Measurements from ENCODE around the gene MCM8.

The MCM8 gene

DNA sequence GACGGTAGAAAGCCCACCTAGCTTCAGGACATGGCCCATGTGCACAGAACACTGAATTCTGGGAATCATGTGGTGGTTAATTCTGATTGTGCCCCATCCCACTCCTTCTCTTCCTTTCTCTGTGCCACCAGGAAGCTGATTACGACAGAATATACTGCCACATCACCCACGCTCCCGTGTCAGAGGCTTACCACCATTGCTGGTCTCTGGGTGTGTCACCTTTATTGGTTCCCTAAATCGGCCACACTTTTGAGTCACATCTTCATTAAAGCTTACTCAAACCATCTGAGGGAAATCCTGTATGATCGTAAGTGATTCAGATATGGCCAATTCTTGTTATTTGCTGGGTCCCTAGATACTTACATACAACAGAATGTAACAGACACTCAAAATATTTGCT, 3.2 kb upstream of the MCM8 start:
- peak; percentile 58 for DNase-seq (ENCODE audit: low spot score)

DNA sequence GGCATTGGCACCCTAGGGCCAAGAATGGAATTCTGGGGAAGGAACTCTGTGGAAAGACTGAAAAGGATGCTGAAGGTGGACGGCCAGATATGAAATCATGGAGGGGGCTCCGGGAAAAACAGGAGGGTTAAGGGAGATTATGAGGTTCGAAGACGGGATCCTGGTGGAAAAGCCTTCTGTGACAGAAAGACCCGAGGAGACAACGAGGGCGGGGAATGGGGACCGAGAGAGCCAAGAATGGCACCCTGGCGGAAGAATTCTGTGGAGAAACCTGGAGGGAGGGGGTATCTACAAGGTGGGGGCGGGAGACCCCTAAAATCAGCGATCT, 545 bp upstream of the MCM8 start:
- DNase-seq (ENCODE audit: low spot score), result no peak

DNA sequence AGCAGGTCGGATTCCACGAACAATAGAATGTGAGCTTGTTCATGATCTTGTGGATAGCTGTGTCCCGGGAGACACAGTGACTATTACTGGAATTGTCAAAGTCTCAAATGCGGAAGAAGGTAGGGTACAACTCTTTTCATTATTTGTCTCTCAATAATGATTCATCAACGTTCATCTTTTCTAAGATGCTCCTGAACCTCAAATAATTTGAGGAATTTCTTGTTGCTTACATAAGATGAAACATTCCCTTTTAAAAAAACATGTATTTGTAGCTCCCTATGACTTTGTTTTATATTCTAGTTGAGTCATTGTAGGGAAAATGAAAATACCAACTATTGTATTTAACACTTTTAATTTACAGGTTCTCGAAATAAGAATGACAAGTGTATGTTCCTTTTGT, 17.0 kb downstream of the MCM8 start:
- DNase-seq (ENCODE audit: low spot score), result no peak

DNA sequence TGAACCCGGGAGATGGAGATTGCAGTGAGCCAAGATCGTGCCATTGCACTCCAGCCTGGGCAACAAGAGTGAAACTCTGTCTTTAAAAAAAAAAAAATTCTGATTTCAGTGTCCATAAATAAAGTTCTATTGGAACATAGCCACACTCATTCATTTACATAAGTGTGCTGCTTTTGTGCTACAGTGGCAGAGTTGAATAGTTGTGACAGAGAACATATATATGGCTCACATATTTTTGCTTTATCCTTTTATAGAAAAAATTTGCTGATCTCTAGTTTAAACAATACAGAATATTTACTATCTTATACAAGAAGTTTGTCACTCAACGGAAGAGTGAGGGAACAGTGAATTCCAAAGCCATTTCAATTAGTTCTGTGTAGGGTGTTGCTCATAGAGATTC, 18.0 kb downstream of the MCM8 start:
- no peak for DNase-seq (ENCODE audit: low spot score)

DNA sequence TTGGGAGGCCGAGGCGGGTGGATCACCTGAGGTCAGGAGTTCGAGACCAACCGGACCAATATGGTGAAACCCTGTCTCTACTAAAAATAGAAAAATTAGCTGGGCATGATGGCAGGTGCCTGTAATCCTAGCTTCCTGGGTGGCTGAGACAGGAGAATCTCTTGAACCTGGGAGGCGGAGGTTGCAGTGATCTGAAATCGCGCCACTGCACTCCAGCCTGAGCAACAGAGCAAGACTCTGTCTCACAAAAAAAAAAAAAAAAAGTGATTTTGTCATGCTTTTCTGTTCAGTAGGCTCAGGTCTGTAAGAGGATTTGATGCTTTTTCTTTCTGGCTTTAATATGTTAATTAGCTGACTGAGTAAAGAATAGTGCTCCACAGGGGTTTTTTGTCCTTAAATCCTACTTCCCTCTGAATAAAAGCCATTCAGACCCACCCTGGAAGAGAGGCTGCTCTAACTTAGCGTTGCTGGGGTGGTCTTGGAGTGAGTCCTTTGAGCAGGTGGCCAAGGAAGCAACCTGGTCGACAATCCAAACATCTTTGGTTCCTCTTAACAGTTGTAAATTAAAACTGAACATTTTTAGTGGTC, 19.0 kb downstream of the MCM8 start:
- no peak for DNase-seq (ENCODE audit: low spot score)

DNA sequence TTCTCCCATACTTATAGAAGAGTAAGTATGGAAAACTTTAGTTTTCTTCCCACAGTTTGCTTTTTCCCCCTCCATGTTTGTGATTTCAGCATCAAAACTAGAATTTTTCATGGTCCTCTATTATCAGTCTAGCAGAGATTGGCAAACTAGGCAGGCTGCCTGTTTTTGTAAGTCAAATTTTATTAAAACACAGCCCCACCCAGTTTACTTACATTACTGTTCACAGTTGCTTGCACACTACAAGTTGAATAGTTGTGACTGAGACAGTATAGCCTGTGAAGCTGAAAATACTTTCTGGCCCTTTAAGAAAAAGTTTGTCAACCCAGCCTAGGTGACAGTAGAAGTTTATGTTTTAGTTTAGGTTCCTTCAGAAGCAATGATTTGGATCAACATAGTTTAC, 19.5 kb downstream of the MCM8 start:
- DNase-seq (ENCODE audit: low spot score), result no peak

DNA sequence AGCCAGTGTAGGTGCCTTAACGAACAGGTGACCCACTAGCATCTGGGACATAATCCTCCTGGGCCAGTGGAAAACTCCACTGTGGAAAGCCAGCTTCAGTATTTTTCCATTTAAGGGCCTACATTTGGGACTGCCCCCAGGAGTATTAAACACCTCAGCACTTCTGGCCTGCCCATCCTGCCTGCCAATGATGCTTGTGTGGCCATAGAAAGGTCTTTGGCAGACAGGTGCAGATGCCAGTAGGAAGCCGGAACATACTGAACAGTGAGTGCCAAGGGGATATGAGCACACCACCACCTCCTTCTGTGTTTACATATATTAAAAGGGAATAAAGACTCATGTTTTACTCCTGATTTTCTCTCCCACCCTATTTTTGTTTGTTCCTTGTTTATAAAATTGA, 19.9 kb downstream of the MCM8 start:
- no peak for DNase-seq (ENCODE audit: low spot score)

DNA sequence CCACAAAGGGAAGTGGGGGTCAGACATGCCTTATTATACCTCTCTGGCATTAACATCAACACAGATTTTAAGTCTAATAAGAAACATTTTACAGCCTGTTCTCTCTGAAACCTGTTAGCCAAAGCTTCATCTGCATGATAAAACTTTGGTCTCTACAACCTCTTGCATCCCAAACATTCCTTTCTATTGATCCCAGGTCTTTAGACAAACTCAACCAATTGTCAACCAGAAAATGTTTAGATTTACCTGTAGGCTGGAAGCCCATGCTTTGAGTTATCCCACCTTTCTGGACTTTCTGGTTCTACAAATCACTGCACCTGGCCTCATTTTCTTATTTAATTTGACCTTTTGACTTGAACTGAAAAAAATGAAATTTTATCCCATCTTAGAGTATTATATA, 20.8 kb downstream of the MCM8 start:
- DNase-seq (ENCODE audit: low spot score), result no peak

DNA sequence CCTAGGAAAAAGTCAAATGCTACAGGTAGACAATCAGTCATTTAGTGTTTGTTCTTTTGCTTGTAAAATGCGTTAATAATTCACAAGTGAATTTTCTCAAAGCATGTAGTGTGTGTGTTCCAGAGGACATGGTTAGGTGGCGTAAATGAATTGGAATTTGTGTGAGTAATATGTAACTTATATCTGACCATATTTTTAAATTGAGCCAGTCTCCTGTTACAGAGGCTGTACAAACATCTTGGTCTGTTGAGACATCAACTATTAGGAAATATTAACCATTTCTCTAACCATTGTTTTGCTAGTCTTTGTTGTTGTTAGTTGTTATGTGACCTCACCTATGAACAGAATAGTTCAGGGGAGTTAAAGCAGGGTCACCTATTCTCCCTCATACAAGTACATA, 22.7 kb downstream of the MCM8 start:
- DNase-seq (ENCODE audit: low spot score), result no peak

DNA sequence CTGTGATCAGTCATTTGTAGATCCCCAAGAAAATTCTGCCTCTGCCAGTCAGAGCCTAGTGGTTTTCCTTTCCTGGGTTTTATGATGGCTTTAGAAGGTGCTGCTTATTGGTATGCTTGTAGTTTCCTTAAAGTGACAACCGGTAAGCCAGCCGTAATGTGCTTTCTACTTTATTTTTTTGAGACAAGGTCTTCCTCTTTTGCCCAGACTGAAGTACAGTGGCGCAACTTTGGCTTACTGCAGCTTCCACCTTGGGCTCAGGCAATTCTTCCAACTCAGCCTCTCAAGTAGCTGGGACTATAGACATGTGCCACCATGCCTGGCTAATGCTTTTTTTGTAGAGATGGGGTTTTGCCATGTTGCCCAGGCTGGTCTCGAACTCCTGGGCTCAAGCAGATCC, 23.5 kb downstream of the MCM8 start:
- DNase-seq (ENCODE audit: low spot score), result no peak

DNA sequence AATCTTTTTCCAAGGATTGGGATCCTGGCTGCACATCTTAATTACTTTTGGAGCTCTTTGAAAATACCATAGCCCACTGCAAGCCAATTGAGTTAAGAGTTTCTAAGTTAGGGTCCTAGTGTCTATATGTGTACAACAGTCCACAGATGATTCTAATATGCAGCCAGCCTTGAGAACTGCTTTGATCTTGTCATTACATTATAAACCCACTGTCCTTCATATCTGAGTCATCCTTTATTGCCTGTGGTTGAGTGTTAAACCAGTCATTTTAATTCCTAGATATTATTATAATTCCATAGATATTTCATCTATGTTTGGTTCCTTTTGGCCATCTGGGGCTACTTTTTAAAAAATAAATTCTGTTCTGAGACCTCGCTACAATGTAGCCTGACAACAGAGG, 24.1 kb downstream of the MCM8 start:
- DNase-seq (ENCODE audit: low spot score), result no peak

DNA sequence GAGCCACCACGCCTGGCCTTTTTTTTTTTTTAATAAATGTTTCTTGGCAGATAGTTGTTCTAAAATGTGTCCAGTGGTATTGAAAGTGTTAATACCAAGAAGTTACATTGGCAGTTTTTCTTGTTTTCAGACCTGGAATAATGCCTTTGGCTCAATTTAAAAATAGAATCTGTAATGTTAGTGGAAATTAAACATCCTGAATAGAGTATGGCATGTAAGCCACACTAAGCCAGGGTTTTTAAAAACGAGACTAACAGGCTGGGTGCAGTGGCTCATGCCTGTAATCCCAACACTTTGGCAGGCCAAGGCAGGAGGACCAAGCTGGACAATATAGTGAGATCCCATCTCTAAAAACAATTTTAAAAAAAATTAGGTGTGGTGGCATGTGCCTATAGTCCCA, 25.3 kb downstream of the MCM8 start:
- no peak for DNase-seq (ENCODE audit: low spot score)

DNA sequence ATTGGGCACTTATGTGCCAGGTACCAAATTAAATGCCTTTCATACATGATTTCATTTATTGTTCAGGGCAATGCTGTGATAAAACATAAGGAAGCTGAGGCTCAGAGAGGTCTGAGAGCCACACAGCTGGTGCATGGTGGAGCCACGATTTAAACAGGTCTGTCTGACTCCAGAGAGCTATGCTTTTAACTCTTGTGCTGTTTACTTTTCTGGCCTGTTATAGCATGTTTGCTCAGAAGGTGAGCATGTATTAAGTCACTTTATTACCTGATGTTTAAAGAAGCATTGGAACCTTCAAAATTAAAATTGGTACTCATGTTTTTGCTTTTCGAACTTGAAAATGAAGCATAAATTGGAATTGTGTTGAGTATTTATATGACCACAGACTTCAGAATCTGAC, 26.8 kb downstream of the MCM8 start:
- no peak for DNase-seq (ENCODE audit: low spot score)

DNA sequence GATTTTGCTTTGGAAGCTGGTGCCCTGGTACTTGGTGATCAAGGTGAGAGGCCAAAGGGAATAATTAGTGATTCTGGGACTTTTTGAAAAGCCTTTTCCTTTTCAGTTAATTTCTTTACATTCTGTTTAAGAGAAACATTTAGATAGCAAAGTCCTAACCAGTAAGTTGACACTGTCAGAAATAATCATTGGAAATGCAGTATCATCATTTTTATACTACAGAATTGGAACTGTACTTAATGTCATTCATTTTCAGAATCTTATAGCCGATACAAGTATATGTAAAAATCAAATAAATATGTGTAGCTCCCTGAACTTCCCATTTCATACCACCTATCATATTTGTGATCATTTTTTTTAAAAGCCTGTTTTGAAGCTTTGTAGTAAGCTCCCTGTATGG, 27.5 kb downstream of the MCM8 start:
- DNase-seq (ENCODE audit: low spot score), result no peak

DNA sequence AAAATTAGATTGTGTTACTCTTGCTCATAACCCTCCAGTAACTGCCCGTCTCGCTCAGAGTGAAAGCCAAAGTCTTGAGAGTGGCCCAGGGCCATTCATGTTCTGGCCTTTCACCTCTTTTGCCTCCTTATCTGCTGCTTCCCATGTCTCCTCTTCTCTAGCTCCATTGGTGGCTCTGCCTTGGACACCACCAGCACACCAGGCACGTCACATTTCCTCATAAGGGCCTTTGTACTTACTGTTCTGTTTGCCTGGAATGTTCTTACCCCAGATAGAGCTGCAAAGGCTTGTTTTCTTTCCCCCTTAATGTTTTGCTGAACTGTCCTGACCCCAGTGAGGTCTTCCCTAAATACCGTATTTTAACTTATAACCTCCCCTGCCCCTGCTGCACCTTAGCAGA, 29.3 kb downstream of the MCM8 start:
- no peak for DNase-seq (ENCODE audit: low spot score)

DNA sequence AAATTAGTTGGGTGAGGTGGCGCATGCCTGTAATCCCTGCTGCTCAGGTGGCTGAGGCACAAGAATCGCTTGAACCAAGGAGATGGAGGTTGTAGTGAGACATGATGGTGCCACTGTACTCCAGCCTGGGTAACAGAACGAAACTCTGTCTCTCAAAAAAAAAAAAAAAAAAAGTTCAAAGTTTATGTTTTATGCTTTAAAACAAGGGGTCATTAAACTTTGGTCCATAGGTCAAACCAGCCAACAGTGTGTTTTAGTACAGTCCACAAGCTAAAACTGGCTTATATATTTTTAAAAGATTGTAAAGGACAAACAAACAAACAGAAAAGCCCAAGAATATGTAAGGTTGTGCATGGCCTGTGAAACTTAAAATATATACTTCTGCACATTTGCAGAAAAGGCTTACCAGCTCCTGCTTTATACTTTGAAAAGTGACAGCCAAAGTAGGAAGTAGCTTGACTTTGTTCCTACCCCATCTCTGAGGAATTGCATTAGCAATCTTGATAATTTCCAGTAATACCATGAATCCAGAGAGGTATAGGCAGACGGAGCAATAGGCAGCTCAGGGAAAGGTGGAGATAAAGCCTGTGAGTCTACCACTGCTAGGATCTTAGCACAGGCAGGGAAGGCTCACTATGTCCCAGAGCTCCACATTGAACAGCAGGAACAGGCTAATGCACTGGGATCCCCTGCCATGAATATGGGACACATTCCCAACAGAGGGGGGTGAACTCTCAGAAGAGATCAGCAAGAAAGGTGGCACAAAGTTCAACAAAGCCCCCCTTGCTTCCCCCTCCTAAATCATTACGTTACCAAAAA, 30.5 kb downstream of the MCM8 start:
- no peak for DNase-seq (ENCODE audit: low spot score)

DNA sequence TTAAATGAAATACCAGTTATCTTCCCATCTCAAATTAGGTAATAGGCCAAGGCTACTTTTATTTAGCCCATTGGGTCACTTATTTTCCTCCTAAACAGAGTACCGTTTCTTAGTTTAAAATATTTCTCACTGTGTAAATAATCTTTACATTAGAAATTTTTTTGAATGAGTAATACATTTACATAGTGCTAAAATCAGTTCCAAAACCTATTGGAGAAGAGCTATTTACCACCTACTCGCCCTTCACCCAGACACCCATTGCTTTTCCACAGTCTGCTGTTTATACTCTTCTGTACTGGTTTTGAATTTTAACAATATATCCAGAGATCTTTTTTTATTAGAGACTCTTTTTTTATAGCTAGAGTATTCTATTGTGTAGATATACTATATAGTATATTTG, 36.9 kb downstream of the MCM8 start:
- no peak for DNase-seq (ENCODE audit: low spot score)

DNA sequence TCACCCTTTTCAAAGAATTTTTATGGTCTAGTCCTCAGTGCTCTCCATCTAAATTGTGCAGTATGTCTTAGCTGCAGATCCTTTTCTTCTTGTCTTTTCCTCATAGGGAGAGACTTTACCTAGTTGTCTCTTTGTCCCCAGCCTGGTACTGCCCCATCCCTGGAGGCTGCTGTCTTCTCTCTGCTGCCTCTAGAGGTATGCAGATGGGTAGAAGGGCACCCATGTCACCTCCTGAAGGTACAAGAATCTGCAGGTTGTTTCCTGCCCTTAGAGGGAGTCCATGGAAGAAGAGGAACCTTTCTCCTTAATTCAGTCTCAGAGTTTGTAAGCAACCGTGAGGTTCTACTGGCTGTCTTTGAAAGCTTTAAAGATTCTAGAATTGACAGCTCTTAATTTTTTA, 39.1 kb downstream of the MCM8 start:
- no peak for DNase-seq (ENCODE audit: low spot score)

DNA sequence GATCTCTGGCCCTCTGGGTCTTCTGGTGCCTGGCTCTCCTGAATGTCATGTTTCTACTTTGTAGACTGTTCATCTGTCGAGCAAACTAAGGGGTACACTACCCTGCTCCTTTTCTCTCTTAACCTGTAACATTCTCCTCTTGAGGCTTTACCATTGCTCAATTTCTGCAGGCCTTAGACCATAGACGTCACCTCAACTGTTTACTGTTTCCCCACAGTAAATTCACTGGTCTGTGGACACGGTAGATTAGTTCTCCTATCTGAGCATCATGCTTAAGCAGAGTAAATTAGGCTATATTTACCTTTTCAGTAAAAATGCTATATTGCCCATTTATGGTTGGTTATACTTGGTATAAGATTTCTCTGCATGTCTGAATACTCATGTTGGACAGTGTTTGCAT, 40.5 kb downstream of the MCM8 start:
- no peak for DNase-seq (ENCODE audit: low spot score)

DNA sequence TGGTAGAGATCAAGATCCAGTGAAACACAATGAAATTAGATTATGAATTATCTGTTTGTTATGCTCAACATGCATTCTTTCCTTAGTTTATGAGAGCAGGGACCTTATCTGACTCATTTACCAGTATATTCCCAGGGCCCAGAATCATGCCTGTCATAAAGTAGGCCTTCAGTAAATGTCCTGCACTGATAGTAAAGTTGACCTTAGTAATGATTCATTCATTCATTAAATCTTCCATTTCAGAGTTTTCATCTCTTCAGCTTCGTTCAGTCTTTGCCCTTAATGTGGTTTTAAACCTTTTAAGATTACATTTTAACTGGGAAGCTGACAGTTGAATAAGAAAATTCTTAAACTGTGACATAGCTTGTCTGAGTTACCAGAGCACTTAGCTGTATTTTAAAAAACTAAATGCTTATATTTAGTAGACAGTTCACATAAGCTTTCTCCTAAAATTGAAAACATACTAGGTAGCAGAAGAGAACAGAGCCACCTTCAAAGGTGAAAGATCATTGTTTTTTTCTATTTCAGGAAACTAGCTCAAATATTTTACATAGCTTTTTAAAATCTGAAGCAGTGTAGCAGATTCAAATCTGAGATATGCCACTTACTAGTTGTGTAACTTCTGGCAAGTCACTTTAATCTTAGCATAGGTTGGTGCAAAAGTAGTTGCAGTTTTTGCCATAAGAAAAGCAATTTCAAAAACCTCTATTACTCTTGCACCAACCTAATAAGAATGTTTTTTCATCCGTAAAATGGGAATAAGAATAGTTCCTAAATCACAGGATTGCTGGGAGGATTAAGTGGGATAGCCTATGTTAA, 41.4 kb downstream of the MCM8 start:
- no peak for DNase-seq (ENCODE audit: low spot score)

DNA sequence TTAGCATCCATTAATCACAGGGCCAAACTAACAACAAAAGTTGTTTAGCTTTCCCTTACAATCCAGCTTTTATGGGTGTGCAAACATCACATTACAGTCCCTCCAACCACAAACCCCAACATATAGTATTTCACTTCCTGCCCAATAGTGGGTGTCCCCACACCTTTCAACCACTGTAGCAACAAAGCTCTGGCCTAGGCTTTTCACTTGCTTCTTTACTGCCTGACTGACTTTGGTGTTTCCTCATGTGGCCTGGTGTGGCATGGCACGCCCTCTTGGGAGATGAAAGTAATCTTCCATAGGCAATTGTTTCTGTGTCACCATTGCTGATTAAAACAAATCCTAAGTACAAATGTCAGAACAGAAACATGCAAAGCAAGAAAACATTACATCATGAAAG, 46.3 kb downstream of the MCM8 start:
- DNase-seq (ENCODE audit: low spot score), result peak; percentile 57

DNA sequence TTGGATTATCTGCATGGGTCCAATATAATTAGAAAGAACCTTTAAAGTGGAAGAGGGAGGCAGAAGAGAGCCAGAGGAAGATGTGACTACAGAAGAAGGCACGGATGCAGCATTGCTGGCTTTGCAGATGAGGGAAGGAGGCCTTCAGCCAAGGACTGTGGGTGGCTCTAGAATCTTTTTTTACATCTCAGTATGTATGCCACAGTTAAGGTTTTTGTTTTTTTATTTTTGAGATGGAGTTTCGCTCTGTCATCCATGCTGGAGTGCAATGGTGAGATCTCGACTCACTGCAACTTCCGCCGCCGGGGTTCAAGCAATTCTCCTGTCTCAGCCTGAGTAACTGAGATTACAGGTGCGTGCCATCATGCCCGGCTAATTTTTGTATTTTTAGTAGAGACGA, 49.3 kb downstream of the MCM8 start:
- no peak for DNase-seq (ENCODE audit: low spot score)

DNA sequence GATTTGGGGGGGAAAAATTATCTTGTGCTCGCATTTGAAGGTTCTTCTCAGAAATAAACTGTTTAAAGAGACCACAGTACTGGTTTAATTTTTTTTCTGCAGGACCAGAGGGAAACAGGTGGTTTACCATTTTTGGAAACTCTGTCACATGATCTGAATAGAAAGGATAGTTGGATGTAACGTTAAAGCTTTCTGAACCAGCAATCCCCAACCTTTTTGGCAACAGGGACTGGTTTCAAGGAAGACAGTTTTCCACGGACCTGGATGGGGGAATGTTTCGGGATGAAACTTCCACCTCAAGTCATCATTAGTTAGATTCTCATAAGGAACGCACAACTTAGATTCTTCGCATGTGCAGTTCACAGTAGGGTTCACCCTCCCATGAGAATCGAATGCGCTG, 50.4 kb downstream of the MCM8 start:
- DNase-seq (ENCODE audit: low spot score), result no peak

DNA sequence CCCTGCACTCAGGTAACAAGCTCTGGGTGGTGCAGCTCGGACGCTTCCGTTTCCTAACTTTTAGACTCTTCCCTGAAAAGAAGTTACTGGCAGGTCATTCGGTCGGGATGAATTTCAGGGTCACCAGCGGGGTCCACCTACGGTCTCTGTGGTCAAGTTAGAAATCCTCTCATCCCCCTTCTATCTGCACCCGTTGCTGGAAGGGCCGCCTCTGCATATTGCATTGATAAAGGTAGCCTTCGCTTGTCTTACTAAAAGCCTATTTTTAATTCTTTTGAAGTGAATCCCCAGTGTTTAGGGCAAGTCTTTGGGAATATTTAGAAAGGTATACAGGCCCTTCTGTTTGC, 56.1 kb downstream of the MCM8 start:
- peak; percentile 24 for DNase-seq (ENCODE audit: low spot score)
